ENCODE data around the gene OR8S1. TPM values are rescaled to one million over a fixed set of nuclear protein-coding genes. Genes with fewer than 3 reads are reported as not detected.
A peak's percentile ranks its signal among the peaks of the same experiment; 100 is the strongest.

Gene OR8S1
- total RNA-seq, 1 experiment from 2014 or later: not detected

DNA sequence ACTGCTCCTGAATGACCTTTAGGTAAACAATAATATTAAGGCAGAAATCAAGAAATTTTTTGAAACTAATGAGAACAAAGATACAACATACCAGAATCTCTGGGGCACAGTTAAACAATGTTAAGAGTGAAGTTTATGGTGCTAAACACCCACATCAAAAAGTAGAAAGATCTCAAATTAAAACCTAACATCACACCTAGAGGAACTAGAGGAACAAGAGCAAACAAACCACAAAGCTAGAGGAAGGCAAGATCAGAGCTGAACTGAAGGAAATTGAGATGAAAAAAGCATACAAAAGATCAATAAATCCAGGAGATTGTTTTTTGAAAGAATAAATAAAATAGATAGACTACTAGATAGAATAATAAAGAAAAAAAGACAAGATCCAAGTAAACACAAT is 7.2 kb downstream of the OR8S1 start:
- Histone ChIP-seq H3K9me3 (peaks cover 9% of the 10 kb centered on the region), H3K27me3 (replicated peaks; ENCODE audit: control insufficient read depth, insufficient read depth, low read length) (no peaks in the 10 kb centered on the region), H3K4me3 (ENCODE audit: low read depth, low read length) (no peak overlapping the region), H3K4me1 (no peaks in the 10 kb centered on the region), H3K36me3 (ENCODE audit: control insufficient read depth, insufficient read depth, low read length) (no peaks in the 10 kb centered on the region)
- intact Hi-C loops (cut with micrococcal nuclease; ENCODE audit: unreplicated experiment): no loop called here
- Mint-ChIP-seq H3K4me3 (ENCODE audit: unreplicated experiment) (no peak overlapping the region), H3K36me3 (ENCODE audit: insufficient read depth, unreplicated experiment) (no peaks in the 10 kb centered on the region), H3K27ac (ENCODE audit: unreplicated experiment) (no peak overlapping the region), H3K4me1 (ENCODE audit: low read depth, unreplicated experiment) (no peaks in the 10 kb centered on the region), H3K27me3 (ENCODE audit: insufficient read depth, unreplicated experiment) (peaks cover 11% of the 10 kb centered on the region), H3K9me3 (ENCODE audit: unreplicated experiment) (no peaks in the 10 kb centered on the region)
- CTCF ChIA-PET: no interaction called here
- POLR2A ChIA-PET: no interaction called here
- TF ChIP-seq, protein P1, sequence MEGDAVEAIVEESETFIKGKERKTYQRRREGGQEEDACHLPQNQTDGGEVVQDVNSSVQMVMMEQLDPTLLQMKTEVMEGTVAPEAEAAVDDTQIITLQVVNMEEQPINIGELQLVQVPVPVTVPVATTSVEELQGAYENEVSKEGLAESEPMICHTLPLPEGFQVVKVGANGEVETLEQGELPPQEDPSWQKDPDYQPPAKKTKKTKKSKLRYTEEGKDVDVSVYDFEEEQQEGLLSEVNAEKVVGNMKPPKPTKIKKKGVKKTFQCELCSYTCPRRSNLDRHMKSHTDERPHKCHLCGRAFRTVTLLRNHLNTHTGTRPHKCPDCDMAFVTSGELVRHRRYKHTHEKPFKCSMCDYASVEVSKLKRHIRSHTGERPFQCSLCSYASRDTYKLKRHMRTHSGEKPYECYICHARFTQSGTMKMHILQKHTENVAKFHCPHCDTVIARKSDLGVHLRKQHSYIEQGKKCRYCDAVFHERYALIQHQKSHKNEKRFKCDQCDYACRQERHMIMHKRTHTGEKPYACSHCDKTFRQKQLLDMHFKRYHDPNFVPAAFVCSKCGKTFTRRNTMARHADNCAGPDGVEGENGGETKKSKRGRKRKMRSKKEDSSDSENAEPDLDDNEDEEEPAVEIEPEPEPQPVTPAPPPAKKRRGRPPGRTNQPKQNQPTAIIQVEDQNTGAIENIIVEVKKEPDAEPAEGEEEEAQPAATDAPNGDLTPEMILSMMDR (IDR thresholded peaks at IDR 0.05; ENCODE audit: insufficient read depth in 1 of 2, low read depth in 1 of 2, low read length in 1 of 2, severe bottlenecking in 1 of 2, unreplicated experiment in 1 of 2): no peak
- no TSS peak for BruUV-seq (replicated peaks)
- DNase-seq: no peak

DNA sequence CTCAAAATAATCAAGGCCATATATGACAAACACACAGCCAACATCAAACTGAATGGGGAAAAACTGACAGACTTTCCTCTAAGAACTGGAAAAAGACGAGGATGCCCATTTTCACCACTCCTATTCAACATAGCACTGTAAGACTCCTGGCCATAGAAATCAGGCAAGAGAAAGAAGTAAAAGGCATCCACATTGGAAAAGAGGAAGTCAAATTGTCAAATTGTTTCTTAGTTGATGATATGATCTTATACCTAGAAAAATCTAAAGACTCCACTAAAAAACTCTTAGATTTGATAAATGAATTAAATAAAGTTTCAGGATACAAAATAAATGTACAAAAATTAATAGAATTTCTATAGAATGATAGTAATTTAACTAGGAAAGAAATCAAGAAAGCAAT is 11.2 kb downstream of the OR8S1 start:
- Mint-ChIP-seq H3K4me3 (ENCODE audit: unreplicated experiment) (no peak overlapping the region), H3K36me3 (ENCODE audit: insufficient read depth, unreplicated experiment) (no peaks in the 10 kb centered on the region), H3K27me3 (ENCODE audit: insufficient read depth, unreplicated experiment) (peaks cover 8% of the 10 kb centered on the region), H3K9me3 (ENCODE audit: unreplicated experiment) (no peaks in the 10 kb centered on the region), H3K27ac (ENCODE audit: unreplicated experiment) (no peak overlapping the region), H3K4me1 (ENCODE audit: low read depth, unreplicated experiment) (no peaks in the 10 kb centered on the region)
- no peaks in the 10 kb centered on the region for H3K27me3 ChIP-seq (replicated peaks; ENCODE audit: control insufficient read depth, insufficient read depth, low read length)
- ChIA-PET CTCF (no interaction called here), POLR2A (no interaction called here)
- DNase-seq: no peak
- peaks cover 9% of the 10 kb centered on the region for H3K9me3 ChIP-seq
- no TSS peak for BruUV-seq (replicated peaks)
- H3K36me3 ChIP-seq (ENCODE audit: control insufficient read depth, insufficient read depth, low read length): no peaks in the 10 kb centered on the region
- H3K4me1 ChIP-seq: no peaks in the 10 kb centered on the region
- H3K4me3 ChIP-seq (ENCODE audit: low read depth, low read length): no peak overlapping the region
- intact Hi-C loops (cut with micrococcal nuclease; ENCODE audit: unreplicated experiment): no loop called here
- TF ChIP-seq, protein P1 (IDR thresholded peaks at IDR 0.05; ENCODE audit: insufficient read depth in 1 of 2, low read depth in 1 of 2, low read length in 1 of 2, severe bottlenecking in 1 of 2, unreplicated experiment in 1 of 2): no peak

DNA sequence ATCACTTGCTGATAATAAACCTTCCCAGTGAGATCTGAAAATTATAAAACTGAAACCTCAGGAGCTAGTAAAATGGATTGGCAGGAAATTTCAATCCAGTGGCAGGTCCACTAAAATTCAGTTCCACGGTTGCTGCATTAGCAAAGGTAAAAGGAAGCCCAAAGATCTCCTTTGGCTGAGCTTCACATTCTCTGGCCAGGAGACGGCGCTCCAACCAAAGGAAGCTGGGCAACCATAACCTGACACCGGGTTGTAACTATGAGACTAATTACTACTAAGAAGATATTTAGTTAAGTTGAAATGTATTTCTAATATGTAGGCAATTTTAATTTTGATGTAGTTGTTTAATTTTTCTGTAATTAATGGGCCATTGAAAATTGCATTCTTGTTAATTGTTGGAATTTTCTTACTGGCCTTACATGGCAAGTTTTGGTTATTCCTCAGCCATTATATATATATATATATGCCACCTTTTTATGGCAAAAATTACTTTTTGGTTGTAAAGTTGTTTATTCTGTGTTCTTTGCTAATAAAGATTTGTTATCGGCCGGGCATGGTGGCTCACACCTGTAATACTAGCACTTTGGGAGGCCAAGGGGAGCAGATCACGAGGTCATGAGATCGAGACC is 17.0 kb downstream of the OR8S1 start:
- H3K36me3 Mint-ChIP-seq (ENCODE audit: insufficient read depth, unreplicated experiment): no peaks in the 10 kb centered on the region
- H3K4me3 Mint-ChIP-seq (ENCODE audit: unreplicated experiment): no peak overlapping the region
- no TSS peak for BruUV-seq (replicated peaks)
- intact Hi-C loops (cut with micrococcal nuclease; ENCODE audit: unreplicated experiment): loop anchor here (1.0 to 2.0 kb wide), 2 partner anchors 76 to 254 kb away; no protein-coding TSS in a partner anchor
- ChIA-PET CTCF (interaction anchor here (0.7 to 5.0 kb wide), 4 partner anchors 11 to 76 kb away, joined by 3 to 93 read pairs (median 3); no protein-coding TSS in a partner anchor), POLR2A (no interaction called here)
- peak; percentile 57 to 66 for DNase-seq
- H3K27me3 ChIP-seq (replicated peaks; ENCODE audit: control insufficient read depth, insufficient read depth, low read length): no peaks in the 10 kb centered on the region
- TF ChIP-seq, protein P1 (IDR thresholded peaks at IDR 0.05; ENCODE audit: insufficient read depth in 1 of 2, low read depth in 1 of 2, low read length in 1 of 2, severe bottlenecking in 1 of 2, unreplicated experiment in 1 of 2): peak; percentile 57 to 90
- no peak overlapping the region for H3K4me3 ChIP-seq (ENCODE audit: low read depth, low read length)
- H3K4me1 ChIP-seq: no peaks in the 10 kb centered on the region
- H3K36me3 ChIP-seq (ENCODE audit: control insufficient read depth, insufficient read depth, low read length): no peaks in the 10 kb centered on the region
- no peaks in the 10 kb centered on the region for H3K9me3 ChIP-seq
- peaks cover 11% of the 10 kb centered on the region for H3K27me3 Mint-ChIP-seq (ENCODE audit: insufficient read depth, unreplicated experiment)
- no peaks in the 10 kb centered on the region for H3K9me3 Mint-ChIP-seq (ENCODE audit: unreplicated experiment)
- no peak overlapping the region for H3K27ac Mint-ChIP-seq (ENCODE audit: unreplicated experiment)
- no peaks in the 10 kb centered on the region for H3K4me1 Mint-ChIP-seq (ENCODE audit: low read depth, unreplicated experiment)

All from Caco-2 (cell line).